SK-N-SH (cell line): ENCODE measurements around the gene RAB25. TPM values are rescaled to one million over a fixed set of nuclear protein-coding genes. Genes with fewer than 3 reads are reported as not detected.
"Not testable (repeated sequence)": the region's sequence is repeated elsewhere in the genome, so short reads cannot be mapped to it uniquely, and the experiment has no call there.

Experiments
- CTCF ChIA-PET: fragments of 300-600, 350-600 bp; formaldehyde crosslinking; extraction: SDS; loops from one replicate; lab custom pipeline; 2021; lab: Yijun Ruan, JAX
- POLR2A ChIA-PET: fragments of 350-600 bp; sonication (Branson Sonifier 250); formaldehyde crosslinking; extraction: SDS; loops from one replicate; lab custom pipeline; 2020; ENCODE audit warnings: antibody characterized with exemption, inconsistent platforms; lab: Yijun Ruan, JAX
- DNase-seq: peaks from one replicate; pipeline ENCODE4 v3.0.0; 2012
- H2AFZ ChIP-seq: fragments of 200-600 bp; sonication (generic); 2 replicates; pipeline ENCODE4 v1.8.1; 2016; ENCODE audit warnings: antibody characterized with exemption, mild to moderate bottlenecking, low read depth
- H3F3A ChIP-seq: fragments of 200-600 bp; sonication (generic); replicated peaks from 2 replicates; pipeline ENCODE3; 2016; ENCODE audit warnings: antibody characterized with exemption, mild to moderate bottlenecking; ENCODE audit not compliant: insufficient read depth
- H3K27ac ChIP-seq, 2 experiments: fragments of 200-500 bp in 1 of 2; fragments of 200-600 bp in 1 of 2; sonication (Bioruptor generic) in 1 of 2; sonication (generic), shearing (Covaris generic) in 1 of 2; 2 replicates each; pipeline versions ENCODE4 v1.5.1 to v1.6.1; 2014 to 2016; ENCODE audit warnings: low read depth in 2 of 2, inconsistent platforms in 1 of 2, low read length in 1 of 2, mild to moderate bottlenecking in 1 of 2, mixed read lengths in 1 of 2
- H3K27me3 ChIP-seq: fragments of 200-600 bp; sonication (generic), shearing (Covaris generic); 2 replicates; pipeline ENCODE4 v1.6.1; 2016; ENCODE audit warnings: mixed run types; ENCODE audit not compliant: insufficient read depth
- H3K36me3 ChIP-seq, 2 experiments: fragments of 200-500 bp in 1 of 2; fragments of 200-600 bp in 1 of 2; sonication (Bioruptor generic) in 1 of 2; sonication (generic) in 1 of 2; replicated peaks in 1 of 2; 2 replicates each; pipeline versions ENCODE3 to v1.5.1; 2014 to 2016; ENCODE audit warnings: low read length in 1 of 2, mild to moderate bottlenecking in 1 of 2; ENCODE audit not compliant: insufficient read depth in 2 of 2, control insufficient read depth in 1 of 2
- H3K4me1 ChIP-seq, 2 experiments: fragments of 200-500 bp in 1 of 2; fragments of 200-600 bp in 1 of 2; sonication (Bioruptor generic) in 1 of 2; sonication (generic), shearing (Covaris generic) in 1 of 2; 2 replicates each; pipeline versions ENCODE4 v1.5.1 to v1.6.1; 2014 to 2016; ENCODE audit warnings: low read depth in 1 of 2, low read length in 1 of 2, mixed run types in 1 of 2; ENCODE audit not compliant: insufficient read depth in 2 of 2, control insufficient read depth in 1 of 2
- H3K4me2 ChIP-seq: fragments of 200-600 bp; sonication (generic), shearing (Covaris generic); 2 replicates; pipeline ENCODE4 v1.6.1; 2017; ENCODE audit warnings: mixed run types
- H3K4me3 ChIP-seq, 2 experiments: fragments of 200-500 bp in 1 of 2; fragments of 200-600 bp in 1 of 2; sonication (Bioruptor generic) in 1 of 2; sonication (generic), shearing (Covaris generic) in 1 of 2; 2 replicates each; pipeline versions ENCODE4 v1.5.1 to v1.8.1; 2014 to 2016; ENCODE audit warnings: low read depth in 2 of 2, inconsistent platforms in 1 of 2, low read length in 1 of 2, mild to moderate bottlenecking in 1 of 2, mixed read lengths in 1 of 2, moderate library complexity in 1 of 2
- H3K79me2 ChIP-seq: fragments of 200-600 bp; sonication (generic); 2 replicates; pipeline ENCODE4 v1.8.1; 2017; ENCODE audit warnings: mild to moderate bottlenecking; ENCODE audit not compliant: insufficient read depth
- H3K9ac ChIP-seq: fragments of 200-600 bp; sonication (generic); 2 replicates; pipeline ENCODE4 v1.6.1; 2017; ENCODE audit warnings: mixed run types
- H3K9me2 ChIP-seq: fragments of 200-600 bp; sonication (generic); 2 replicates; pipeline ENCODE4 v1.6.1; 2017; ENCODE audit warnings: mixed run types
- H3K9me3 ChIP-seq: fragments of 200-600 bp; sonication (generic); 2 replicates; pipeline ENCODE4 v1.6.1; 2017; ENCODE audit warnings: mixed run types, mild to moderate bottlenecking, moderate library complexity
- H4K20me1 ChIP-seq: fragments of 200-600 bp; sonication (generic); 2 replicates; pipeline ENCODE4 v1.6.1; 2017; ENCODE audit warnings: mild to moderate bottlenecking, mixed run types; ENCODE audit not compliant: insufficient read depth
- FOXJ3 ChIP-seq: sonication (generic); formaldehyde crosslinking; IDR thresholded peaks from 2 replicates; pipeline ENCODE4 v1.5.1; 2020; ENCODE audit warnings: mild to moderate bottlenecking, missing genetic modification reagents
- FOXM1 ChIP-seq: IDR thresholded peaks from 2 replicates; pipeline ENCODE4 v1.4.0; 2012; ENCODE audit warnings: low read depth, mild to moderate bottlenecking
- GABPA ChIP-seq: IDR thresholded peaks from 2 replicates; pipeline ENCODE4 v1.4.0; 2012; ENCODE audit warnings: low read depth, mild to moderate bottlenecking
- GATA2 ChIP-seq: sonication (generic); formaldehyde crosslinking; IDR thresholded peaks from 2 replicates; pipeline ENCODE4 v1.5.0; 2020; ENCODE audit warnings: mild to moderate bottlenecking, missing genetic modification reagents
- IRF3 ChIP-seq: fragments of 150-350 bp; IDR thresholded peaks from 2 replicates; pipeline ENCODE4 v1.6.1; 2016; ENCODE audit warnings: mild to moderate bottlenecking, low read depth, low read length
- JUND ChIP-seq: IDR thresholded peaks from 2 replicates; pipeline ENCODE4 v1.4.0; 2012
- MAX ChIP-seq: IDR thresholded peaks from 2 replicates; pipeline ENCODE4 v1.4.0; 2012; ENCODE audit warnings: low read depth
- MXI1 ChIP-seq: IDR thresholded peaks from 2 replicates; pipeline ENCODE4 v1.6.1; 2012; ENCODE audit warnings: mild to moderate bottlenecking, low read depth, low read length, improper control_type of control experiment
- NRF1 ChIP-seq: IDR thresholded peaks from 2 replicates; pipeline ENCODE4 v1.6.1; 2012; ENCODE audit warnings: low read depth, mild to moderate bottlenecking, low read length
- PBX3 ChIP-seq: IDR thresholded peaks from 2 replicates; pipeline ENCODE4; 2012
- RCOR1 ChIP-seq: fragments of 150-350 bp; IDR thresholded peaks from 2 replicates; pipeline ENCODE4 v1.6.1; 2017; ENCODE audit warnings: antibody characterized with exemption, low read length
- RFX5 ChIP-seq: IDR thresholded peaks from 2 replicates; pipeline ENCODE4 v1.6.1; 2012; ENCODE audit warnings: mild to moderate bottlenecking, improper control_type of control experiment, low read length
- RXRA ChIP-seq: IDR thresholded peaks from 2 replicates; pipeline ENCODE4 v1.4.0; 2012; ENCODE audit warnings: low read depth, mild to moderate bottlenecking, borderline replicate concordance
- TEAD4 ChIP-seq: IDR thresholded peaks from 2 replicates; pipeline ENCODE4 v1.4.0; 2012; ENCODE audit warnings: mild to moderate bottlenecking, borderline replicate concordance; ENCODE audit not compliant: insufficient read depth
- YY1 ChIP-seq: IDR thresholded peaks from 2 replicates; pipeline ENCODE4 v1.4.0; 2012; ENCODE audit warnings: low read depth, mild to moderate bottlenecking
- WGBS: methylation state at CpG from one replicate; pipeline ENCODE4 v1.1.6; 2017; ENCODE audit warnings: low lambda C conversion rate; 5-methylcytosine and 5-hydroxymethylcytosine counted together
- polyA plus RNA-seq, 3 experiments: library from polyadenylated mRNA; depleted of rRNA; stranded (reverse); fragments of >200 nt; gene quantifications; 2 replicates each; pipeline ENCODE4 v1.2.3, GENCODE V29; 2012

The RAB25 gene
- polyA plus RNA-seq, 1 of the 3 experiments (the other 2 are of a cell fraction), result not detected

- ChIA-PET POLR2A (no interaction called here), CTCF (interaction anchor here (0.7 to 2.5 kb wide), 4 partner anchors 11 to 94 kb away, joined by 3 to 11 read pairs (median 4); no protein-coding TSS in a partner anchor)
- no peak overlapping the region for H3K4me2 ChIP-seq
- 70% methylated on average over 5 of the region's 6 CpGs for WGBS
- H3K9ac ChIP-seq, result no peak overlapping the region
- no peaks in the 10 kb centered on the region for H3K4me1 ChIP-seq
- H3K4me3 ChIP-seq, result no peak overlapping the region
- no peaks in the 10 kb centered on the region for H3K9me3 ChIP-seq
- no peaks in the 10 kb centered on the region for H3K79me2 ChIP-seq
- H3K36me3 ChIP-seq, result peaks cover 0 to 2% of the 10 kb centered on the region in 2 experiments
- H3K9me2 ChIP-seq, result no peaks in the 10 kb centered on the region
- DNase-seq, result no peak
- H2AFZ ChIP-seq, result no peak overlapping the region
- no peaks in the 10 kb centered on the region for H4K20me1 ChIP-seq
- H3F3A ChIP-seq, result peaks cover 8% of the 10 kb centered on the region
- H3K27me3 ChIP-seq, result no peaks in the 10 kb centered on the region
- no peak overlapping the region for H3K27ac ChIP-seq
- TF ChIP-seq JUND (no peak), RXRA (no peak), MXI1 (no peak), FOXJ3 (CRISPR knock-in tag) (no peak), PBX3 (no peak), FOXM1 (no peak), GABPA (no peak), MAX (no peak), GATA2 (CRISPR knock-in tag) (no peak), TEAD4 (no peak), RFX5 (no peak), NRF1 (no peak), IRF3 (no peak), YY1 (no peak), RCOR1 (no peak)
Measured at GRCh38 chr1:156033011-156033410, 27.9 kb upstream of the RAB25 start.

GRCh38 chr1:156034991-156035390 is 26.0 kb upstream of the RAB25 start:
- H3K9ac ChIP-seq, H3K4me3 ChIP-seq, POLR2A ChIA-PET, H3K4me2 ChIP-seq, H3K4me1 ChIP-seq, H4K20me1 ChIP-seq, H3K9me2 ChIP-seq, H3K27ac ChIP-seq, H3K9me3 ChIP-seq, H2AFZ ChIP-seq, H3K79me2 ChIP-seq, DNase-seq, H3K36me3 ChIP-seq, H3K27me3 ChIP-seq, H3F3A ChIP-seq: not testable (repeated sequence)
- CTCF ChIA-PET, result interaction anchor here (1.2 kb wide), 2 partner anchors 18 to 31 kb away, joined by 3 read pairs; no protein-coding TSS in a partner anchor
- 95% methylated on average over 4 of the region's 4 CpGs for WGBS
